ENCODE data around the gene GNRH2. TPM values are rescaled to one million over a fixed set of nuclear protein-coding genes. Genes with fewer than 3 reads are reported as not detected.

GNRH2 gene
- total and polyA plus RNA-seq, 7 donors, result 0.39 TPM; not detected in 6

GRCh38 chr20:3039426-3039825, 4.0 kb upstream of the GNRH2 start:
- no peak overlapping the region for H3K27ac ChIP-seq
- no peak overlapping the region for H3K4me3 ChIP-seq
- peaks cover 0 to 62% of the 10 kb centered on the region in 2 donors for H3K36me3 ChIP-seq (ENCODE audit: insufficient read depth in 1 of 2, low read depth in 1 of 2)
- TF ChIP-seq CTCF (IDR thresholded peaks at IDR 0.05), result no peak
- no peaks in the 10 kb centered on the region for H3K9me3 ChIP-seq
- 77 to 90% (median 80%) methylated on average over 4 of the region's 4 CpGs for WGBS, 3 donors
- no peak for ATAC-seq
- no peaks in the 10 kb centered on the region for H3K27me3 ChIP-seq (ENCODE audit: insufficient read depth in 3 of 3, low read length in 2 of 3)
- no peaks in the 10 kb centered on the region for H3K4me1 ChIP-seq
- no peak for DNase-seq
- intact Hi-C loops (cut with DNase I), result no loop called here

GRCh38 chr20:3040086-3040485, 3.3 kb upstream of the GNRH2 start:
- Histone ChIP-seq H3K4me1 (no peaks in the 10 kb centered on the region), H3K9me3 (no peaks in the 10 kb centered on the region), H3K27ac (no peak overlapping the region), H3K27me3 (ENCODE audit: insufficient read depth in 3 of 3, low read length in 2 of 3) (no peaks in the 10 kb centered on the region), H3K36me3 (ENCODE audit: insufficient read depth in 1 of 2, low read depth in 1 of 2) (peaks cover 0 to 56% of the 10 kb centered on the region in 2 donors), H3K4me3 (no peak overlapping the region)
- no peak for DNase-seq
- 88 to 93% (median 92%) methylated on average over 8 of the region's 8 CpGs for WGBS, 3 donors
- no peak for ATAC-seq
- TF ChIP-seq CTCF (IDR thresholded peaks at IDR 0.05), result no peak
- intact Hi-C loops (cut with DNase I), result loop anchor here in 1 of 2 donors (10.0 kb wide), 1 partner anchor 165 kb away; the partner anchor contains the start of genes DDRGK1 and ITPA

- DNase-seq, result no peak
- Histone ChIP-seq H3K4me1 (peaks cover 4% of the 10 kb centered on the region), H3K9me3 (no peaks in the 10 kb centered on the region), H3K27ac (no peak overlapping the region), H3K27me3 (ENCODE audit: insufficient read depth in 3 of 3, low read length in 2 of 3) (no peaks in the 10 kb centered on the region), H3K4me3 (no peak overlapping the region), H3K36me3 (ENCODE audit: insufficient read depth in 1 of 2, low read depth in 1 of 2) (peaks cover 0 to 37% of the 10 kb centered on the region in 2 donors)
- no peak for ATAC-seq
- intact Hi-C loops (cut with DNase I), result loop anchor here in 1 of 2 donors (10.0 kb wide), 1 partner anchor 163 kb away; the partner anchor contains the start of genes DDRGK1 and ITPA
- no peak for TF ChIP-seq CTCF (IDR thresholded peaks at IDR 0.05)
- 46 to 54% (median 48%) methylated on average over 10 of the region's 10 CpGs for WGBS, 3 donors
Observed at GRCh38 chr20:3041854-3042409, 1.5 kb upstream of the GNRH2 start.

- peaks cover 7% of the 10 kb centered on the region for H3K4me1 ChIP-seq
- no peaks in the 10 kb centered on the region for H3K27me3 ChIP-seq (ENCODE audit: insufficient read depth in 3 of 3, low read length in 2 of 3)
- ATAC-seq (no peak), DNase-seq (peak; percentile 24 to 78)
- 73 to 82% (median 75%) methylated on average over 5 of the region's 5 CpGs for WGBS, 3 donors
- H3K4me3 ChIP-seq, result no peak overlapping the region
- TF ChIP-seq CTCF (IDR thresholded peaks at IDR 0.05), result no peak
- H3K27ac ChIP-seq, result peak overlapping the region; percentile 23
- intact Hi-C loops (cut with DNase I), result loop anchor here in 1 of 2 donors (10.0 kb wide), 1 partner anchor 162 kb away; the partner anchor contains the start of genes DDRGK1 and ITPA
- peaks cover 0 to 35% of the 10 kb centered on the region in 2 donors for H3K36me3 ChIP-seq (ENCODE audit: insufficient read depth in 1 of 2, low read depth in 1 of 2)
- H3K9me3 ChIP-seq, result no peaks in the 10 kb centered on the region
Observed at GRCh38 chr20:3042625-3043024, 797 bp upstream of the GNRH2 start.

Measured in psoas muscle (tissue), 8 donors.